ENCODE data around the gene TSPOAP1. TPM values are rescaled to one million over a fixed set of nuclear protein-coding genes. Genes with fewer than 3 reads are reported as not detected.

Gene TSPOAP1
- total RNA-seq = not detected in 2 replicates

GRCh38 chr17:58328195-58329034, at the start of gene TSPOAP1:
TSPOAP1 (minus strand) TSS chr17:58328795; CDS start chr17:58327920, 875 bp downstream.

GRCh38 chr17:58351831-58352595, 23.4 kb upstream of the TSPOAP1 start, which contains the start of gene SUPT4H1:
SUPT4H1 (minus strand) TSS chr17:58352201; CDS start chr17:58352135, 66 bp downstream.

GRCh38 chr17:58280480-58281217, 47.9 kb downstream of the TSPOAP1 start, which contains the start of gene MPO:
MPO (minus strand) TSS chr17:58280935; CDS start chr17:58280758, 177 bp downstream.

Small RNA genes lying within 50 kb of the gene (small RNA-seq; reads per million reads assigned to genes)
- not detected for gene MIR4736

Other genes starting within 250 kb of the TSPOAP1 start
- 12.9 and 14.9 TPM in 2 replicates for gene DYNLL2, start 245.4 kb downstream of the TSPOAP1 start, total RNA-seq
- not detected in 2 replicates for gene OR4D1, start 180.4 kb downstream of the TSPOAP1 start, total RNA-seq
- not detected in 2 replicates for gene OR4D2, start 161.8 kb downstream of the TSPOAP1 start, total RNA-seq
- gene EPX, start 136.1 kb downstream of the TSPOAP1 start, total RNA-seq = not detected in 2 replicates
- gene MKS1, start 109.5 kb downstream of the TSPOAP1 start, total RNA-seq = 9.4 and 11.2 TPM in 2 replicates
- not detected in 2 replicates for gene LPO, start 90.2 kb downstream of the TSPOAP1 start, total RNA-seq
- not detected in 2 replicates for gene MPO, start 47.9 kb downstream of the TSPOAP1 start, total RNA-seq
- gene SUPT4H1, start 23.4 kb upstream of the TSPOAP1 start, total RNA-seq = 35.8 and 39.2 TPM in 2 replicates
- 0.66 TPM in 1 of 2 replicates, not detected in the other for gene RNF43, start 88.7 kb upstream of the TSPOAP1 start, total RNA-seq
- gene HSF5, start 159.6 kb upstream of the TSPOAP1 start, total RNA-seq = under 0.01 and 0.07 TPM in 2 replicates
- 46.9 and 60.6 TPM in 2 replicates for gene MTMR4, start 185.8 kb upstream of the TSPOAP1 start, total RNA-seq

All from thoracic aorta endothelial cell (primary cell).